Mucosa of stomach (tissue), 1 donor: ENCODE results near the gene MOV10L1.
"Not testable (repeated sequence)": the region's sequence is repeated elsewhere in the genome, so short reads cannot be mapped to it uniquely, and the experiment has no call there.

Experiments
- H3K27me3 ChIP-seq: one replicate; pipeline ENCODE4 v1.7.0; 2013; ENCODE audit warnings: mild to moderate bottlenecking, low read length; ENCODE audit not compliant: control insufficient read depth, insufficient read depth
- H3K36me3 ChIP-seq: one replicate; pipeline ENCODE4 v1.7.0; 2013; ENCODE audit warnings: low read length; ENCODE audit not compliant: control insufficient read depth, insufficient read depth
- H3K4me1 ChIP-seq: one replicate; pipeline ENCODE4 v1.7.0; 2013; ENCODE audit warnings: mild to moderate bottlenecking, low read length; ENCODE audit not compliant: control insufficient read depth, insufficient read depth
- H3K4me3 ChIP-seq: one replicate; pipeline ENCODE4 v1.7.0; 2013; ENCODE audit warnings: low read length
- H3K9ac ChIP-seq: one replicate; pipeline ENCODE4 v1.7.0; 2013; ENCODE audit warnings: mild to moderate bottlenecking, low read length, moderate library complexity
- H3K9me3 ChIP-seq: one replicate; pipeline ENCODE4 v1.7.0; 2013; ENCODE audit warnings: mild to moderate bottlenecking, low read length, moderate library complexity; ENCODE audit not compliant: control insufficient read depth
- donor health status: Pancreatic carcinoma.

Gene MOV10L1

DNA sequence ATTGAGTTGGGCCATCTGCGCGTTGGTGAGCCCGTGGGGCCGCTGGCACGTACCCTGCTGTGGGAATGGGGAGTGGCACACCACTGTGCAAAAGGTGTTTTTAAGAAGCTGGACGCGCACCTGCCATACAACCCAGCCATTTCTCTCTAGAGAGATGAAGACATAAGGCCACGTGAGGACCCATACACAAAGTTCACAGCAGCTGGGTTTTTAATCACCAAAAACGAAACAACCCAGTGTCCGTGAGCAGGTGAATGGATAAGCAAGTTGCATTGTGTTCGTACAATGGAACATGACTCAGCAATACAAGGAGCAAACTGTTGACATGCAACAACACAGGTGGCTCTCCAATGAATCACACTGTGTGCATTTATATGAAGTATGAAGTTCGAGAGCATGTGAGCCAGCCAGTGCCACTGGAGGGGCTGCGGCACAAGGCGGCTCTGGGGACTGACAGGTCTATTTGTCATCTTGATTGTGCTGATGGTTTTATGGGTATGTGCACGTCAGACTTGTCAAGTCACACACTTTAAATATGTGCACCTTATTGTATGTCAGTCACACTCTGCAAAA is 50.1 kb downstream of the MOV10L1 start:
- no peaks in the 10 kb centered on the region for H3K4me1 ChIP-seq
- H3K4me3 ChIP-seq: no peak overlapping the region

DNA sequence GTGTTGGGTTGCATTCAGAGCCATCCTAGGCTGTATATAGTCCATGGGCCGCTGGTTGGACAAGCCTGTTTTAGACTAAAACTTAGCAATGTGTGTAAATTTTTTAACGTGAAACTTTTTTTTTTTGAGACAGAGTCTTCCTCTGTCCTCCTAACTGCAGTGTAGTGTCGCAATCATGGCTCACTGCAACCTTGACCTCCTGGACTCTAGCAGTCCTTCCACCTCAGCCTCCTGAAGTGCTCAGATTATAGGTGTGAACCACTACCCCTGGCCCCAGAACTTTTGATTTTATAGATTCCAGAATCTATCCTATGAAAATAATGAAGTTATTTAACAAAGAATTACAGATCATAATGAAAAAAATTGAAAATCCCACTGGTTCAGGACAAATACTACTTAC is 50.8 kb downstream of the MOV10L1 start:
- no peaks in the 10 kb centered on the region for H3K4me1 ChIP-seq

More for the DNA sequence above, 50.1 kb downstream of the MOV10L1 start:
- H3K9ac ChIP-seq: no peak overlapping the region
- H3K36me3 ChIP-seq: no peaks in the 10 kb centered on the region
- H3K27me3 ChIP-seq: no peaks in the 10 kb centered on the region
- H3K9me3 ChIP-seq: no peaks in the 10 kb centered on the region

DNA sequence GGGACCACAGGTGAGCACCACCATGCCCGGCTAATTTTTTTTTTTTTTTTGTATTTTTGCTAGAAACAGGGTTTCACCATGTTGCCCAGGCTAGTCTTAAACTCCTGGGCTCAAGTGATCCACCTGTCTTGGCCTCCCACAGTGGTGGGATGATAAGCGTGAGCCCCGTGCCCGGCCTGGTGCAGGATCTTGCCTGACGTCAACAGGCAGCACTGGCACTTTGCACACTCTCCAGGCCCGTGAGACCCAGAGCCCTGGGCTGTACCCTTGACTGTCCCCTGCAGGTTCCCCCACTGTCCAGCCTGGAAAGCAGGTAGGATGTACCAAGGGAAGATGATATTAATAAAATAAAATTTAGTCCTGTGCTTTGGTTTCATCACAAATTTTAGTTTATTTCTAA is 51.7 kb downstream of the MOV10L1 start:
- no peaks in the 10 kb centered on the region for H3K27me3 ChIP-seq

More for the DNA sequence above, 50.8 kb downstream of the MOV10L1 start:
- Histone ChIP-seq H3K9me3 (no peaks in the 10 kb centered on the region), H3K4me3 (no peak overlapping the region), H3K36me3 (no peaks in the 10 kb centered on the region), H3K27me3 (no peaks in the 10 kb centered on the region), H3K9ac (no peak overlapping the region)

GRCh38 chr22:50141891-50142363 is 52.1 kb downstream of the MOV10L1 start:
- Histone ChIP-seq H3K36me3 (no peaks in the 10 kb centered on the region), H3K9ac (no peak overlapping the region), H3K4me1 (no peaks in the 10 kb centered on the region), H3K4me3 (no peak overlapping the region), H3K27me3 (no peaks in the 10 kb centered on the region), H3K9me3 (no peaks in the 10 kb centered on the region)

More for the DNA sequence above, 51.7 kb downstream of the MOV10L1 start:
- Histone ChIP-seq H3K4me1 (no peaks in the 10 kb centered on the region), H3K36me3 (no peaks in the 10 kb centered on the region), H3K9me3 (no peaks in the 10 kb centered on the region), H3K9ac (no peak overlapping the region), H3K4me3 (no peak overlapping the region)

DNA sequence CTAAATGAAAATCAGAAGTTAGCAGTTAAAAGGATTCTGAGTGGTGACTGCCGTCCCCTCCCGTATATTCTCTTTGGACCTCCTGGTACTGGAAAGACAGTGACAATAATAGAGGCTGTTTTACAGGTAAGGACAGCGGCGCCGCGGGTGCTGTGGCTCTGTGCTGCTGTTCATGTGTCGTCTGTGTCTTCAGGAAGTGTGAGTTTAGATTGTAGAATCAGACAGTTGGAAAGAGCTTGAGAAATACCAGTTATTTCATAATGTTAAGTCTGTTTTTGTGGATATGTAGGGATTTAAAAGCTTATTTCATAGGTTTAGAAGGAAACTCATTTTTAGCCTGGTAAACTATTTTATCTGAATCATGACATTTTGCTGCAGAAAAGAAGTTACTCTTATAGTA is 53.3 kb downstream of the MOV10L1 start:
- Histone ChIP-seq H3K9me3 (no peaks in the 10 kb centered on the region), H3K4me1 (no peaks in the 10 kb centered on the region), H3K36me3 (no peaks in the 10 kb centered on the region), H3K27me3 (no peaks in the 10 kb centered on the region), H3K4me3 (no peak overlapping the region), H3K9ac (no peak overlapping the region)

DNA sequence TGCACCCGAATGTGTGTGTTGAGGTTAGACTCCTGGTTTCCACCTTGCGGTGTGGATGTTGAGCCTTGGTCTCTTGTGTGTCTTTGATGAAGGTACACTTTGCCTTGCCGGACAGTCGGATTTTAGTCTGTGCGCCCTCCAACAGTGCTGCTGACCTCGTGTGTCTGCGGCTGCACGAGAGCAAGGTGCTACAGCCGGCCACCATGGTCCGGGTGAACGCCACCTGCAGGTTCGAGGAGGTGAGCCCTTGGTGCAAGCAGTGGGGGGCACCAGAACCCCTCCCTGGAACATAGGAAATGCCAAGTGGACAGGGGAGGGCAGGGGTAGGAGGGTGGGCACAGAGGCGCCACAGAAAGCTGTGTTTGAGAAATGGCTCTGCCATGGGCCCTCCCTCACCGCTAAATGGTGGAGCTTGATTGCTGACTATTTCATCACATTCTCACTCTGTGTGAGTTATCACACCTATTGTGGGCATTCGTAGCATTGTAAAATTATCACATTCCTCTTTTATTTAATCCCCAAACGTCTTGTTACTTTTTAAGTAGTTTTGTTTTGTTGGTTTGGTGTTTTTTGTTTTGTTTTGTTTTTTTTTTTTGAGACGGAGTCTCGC is 54.3 kb downstream of the MOV10L1 start:
- Histone ChIP-seq H3K4me1 (no peaks in the 10 kb centered on the region), H3K9ac (no peak overlapping the region), H3K27me3 (no peaks in the 10 kb centered on the region), H3K9me3 (no peaks in the 10 kb centered on the region), H3K4me3 (no peak overlapping the region), H3K36me3 (no peaks in the 10 kb centered on the region)

DNA sequence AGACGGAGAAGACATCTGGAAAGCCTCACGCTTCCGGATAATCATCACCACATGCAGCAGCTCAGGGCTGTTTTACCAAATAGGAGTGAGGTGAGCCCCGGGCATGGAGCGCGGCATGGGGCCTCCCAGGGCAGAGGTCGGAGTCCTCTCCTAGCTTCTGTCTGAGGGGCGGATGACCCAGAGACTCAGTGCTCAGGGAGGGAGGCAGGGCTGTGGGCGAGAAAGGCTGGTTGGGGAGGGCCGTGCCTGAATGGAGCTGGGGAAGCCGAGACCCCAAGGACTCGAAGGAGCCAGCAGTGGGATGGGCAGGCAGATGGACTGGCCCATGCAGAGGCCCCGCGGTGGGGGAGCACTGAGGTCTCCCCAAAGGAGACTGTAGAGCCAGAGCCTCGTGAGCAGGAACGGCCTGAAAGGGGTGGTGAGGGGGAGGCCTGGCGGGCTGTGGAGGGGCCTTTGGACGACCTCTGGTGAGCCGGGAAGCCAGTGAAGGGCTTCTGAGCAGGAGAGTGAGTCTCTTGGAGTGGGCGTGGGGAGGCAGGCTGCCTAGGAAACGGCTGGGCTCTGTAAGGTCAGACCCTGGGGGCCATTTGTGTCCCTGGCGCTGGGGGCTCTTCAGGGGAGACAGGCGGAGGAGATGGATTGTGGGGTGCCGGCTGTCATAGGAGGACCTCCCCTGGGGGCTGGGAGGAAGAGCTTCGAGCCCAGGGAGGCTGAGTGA is 56.1 kb downstream of the MOV10L1 start:
- Histone ChIP-seq H3K27me3 (peaks cover 6% of the 10 kb centered on the region), H3K4me3 (no peak overlapping the region), H3K4me1 (no peaks in the 10 kb centered on the region), H3K36me3 (no peaks in the 10 kb centered on the region), H3K9ac (no peak overlapping the region), H3K9me3 (no peaks in the 10 kb centered on the region)

- Histone ChIP-seq H3K4me3 (no peak overlapping the region), H3K27me3 (peaks cover 6% of the 10 kb centered on the region), H3K9me3 (no peaks in the 10 kb centered on the region), H3K36me3 (no peaks in the 10 kb centered on the region), H3K9ac (no peak overlapping the region), H3K4me1 (no peaks in the 10 kb centered on the region)
Observed at GRCh38 chr22:50146439-50147238, 56.8 kb downstream of the MOV10L1 start.

DNA sequence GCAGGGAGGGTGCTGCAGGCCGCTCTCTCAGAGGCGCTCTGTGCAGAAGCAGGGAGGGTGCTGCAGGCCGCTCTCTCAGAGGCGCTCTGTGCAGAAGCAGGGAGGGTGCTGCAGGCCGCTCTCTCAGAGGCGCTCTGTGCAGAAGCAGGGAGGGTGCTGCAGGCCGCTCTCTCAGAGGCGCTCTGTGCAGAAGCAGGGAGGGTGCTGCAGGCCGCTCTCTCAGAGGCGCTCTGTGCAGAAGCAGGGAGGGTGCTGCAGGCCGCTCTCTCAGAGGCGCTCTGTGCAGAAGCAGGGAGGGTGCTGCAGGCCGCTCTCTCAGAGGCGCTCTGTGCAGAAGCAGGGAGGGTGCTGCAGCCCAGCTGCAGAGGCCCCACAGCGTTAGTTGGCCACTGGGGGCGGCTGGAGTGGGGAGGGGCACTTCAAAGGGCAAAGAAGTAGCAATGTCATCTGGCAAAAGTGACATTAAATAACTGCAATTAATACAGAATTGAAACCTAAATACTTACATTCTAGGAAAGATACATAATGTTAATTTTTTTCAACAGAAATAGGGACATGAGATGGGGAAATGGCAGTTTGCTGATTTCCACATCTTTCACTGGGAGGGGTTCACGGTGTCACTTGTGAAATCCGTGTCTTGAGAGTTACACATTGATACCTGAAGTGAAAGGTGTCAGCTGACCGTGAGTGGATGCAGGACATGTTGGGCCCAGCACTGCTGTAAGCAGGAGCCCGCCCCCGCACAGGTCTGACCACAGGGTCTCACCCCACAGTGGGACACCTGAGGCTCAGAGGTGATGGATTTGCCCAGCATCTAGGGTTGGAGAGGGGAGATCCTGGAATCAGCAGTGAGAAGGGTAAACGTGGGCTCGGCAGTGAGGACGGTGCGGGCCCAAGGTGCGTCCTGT is 57.7 kb downstream of the MOV10L1 start:
- not testable (repeated sequence) for H3K27me3 ChIP-seq, H3K9ac ChIP-seq, H3K36me3 ChIP-seq, H3K4me1 ChIP-seq, H3K9me3 ChIP-seq, H3K4me3 ChIP-seq

GRCh38 chr22:50148166-50148500 is 58.3 kb downstream of the MOV10L1 start:
- H3K4me1 ChIP-seq: no peaks in the 10 kb centered on the region
- no peaks in the 10 kb centered on the region for H3K9me3 ChIP-seq
- H3K36me3 ChIP-seq: no peaks in the 10 kb centered on the region
- H3K4me3 ChIP-seq: no peak overlapping the region
- H3K9ac ChIP-seq: no peak overlapping the region
- peaks cover 6% of the 10 kb centered on the region for H3K27me3 ChIP-seq

GRCh38 chr22:50148991-50149721 is 59.4 kb downstream of the MOV10L1 start:
- H3K4me3 ChIP-seq: no peak overlapping the region

More at GRCh38 chr22:50148991-50149721, 59.4 kb downstream of the MOV10L1 start:
- Histone ChIP-seq H3K9ac (no peak overlapping the region), H3K36me3 (no peaks in the 10 kb centered on the region), H3K9me3 (no peaks in the 10 kb centered on the region), H3K4me1 (no peaks in the 10 kb centered on the region), H3K27me3 (peaks cover 6% of the 10 kb centered on the region)
